Measurements from ENCODE around the gene AFP.

The AFP gene

DNA sequence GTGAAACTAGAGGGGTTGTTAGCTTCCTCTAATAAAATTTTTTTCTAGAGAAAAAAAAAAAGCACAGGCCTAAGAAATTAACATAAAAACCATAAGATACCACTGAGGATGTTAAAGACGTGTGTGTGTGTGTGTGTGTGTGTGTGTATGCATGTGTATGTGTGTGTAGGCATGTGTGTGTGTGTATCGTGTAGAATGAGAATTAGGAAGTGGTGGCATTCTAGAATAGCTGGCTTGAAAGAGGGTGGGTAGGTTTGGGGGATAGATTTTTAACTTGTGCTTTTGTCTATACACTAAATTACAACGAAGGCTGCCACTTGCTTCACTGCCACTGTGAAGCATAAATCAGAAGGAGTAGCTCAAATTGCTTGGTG lies 23.0 kb downstream of the AFP start:
- H3K4me3 ChIP-seq (ENCODE audit: low read length) = no peak overlapping the region

DNA sequence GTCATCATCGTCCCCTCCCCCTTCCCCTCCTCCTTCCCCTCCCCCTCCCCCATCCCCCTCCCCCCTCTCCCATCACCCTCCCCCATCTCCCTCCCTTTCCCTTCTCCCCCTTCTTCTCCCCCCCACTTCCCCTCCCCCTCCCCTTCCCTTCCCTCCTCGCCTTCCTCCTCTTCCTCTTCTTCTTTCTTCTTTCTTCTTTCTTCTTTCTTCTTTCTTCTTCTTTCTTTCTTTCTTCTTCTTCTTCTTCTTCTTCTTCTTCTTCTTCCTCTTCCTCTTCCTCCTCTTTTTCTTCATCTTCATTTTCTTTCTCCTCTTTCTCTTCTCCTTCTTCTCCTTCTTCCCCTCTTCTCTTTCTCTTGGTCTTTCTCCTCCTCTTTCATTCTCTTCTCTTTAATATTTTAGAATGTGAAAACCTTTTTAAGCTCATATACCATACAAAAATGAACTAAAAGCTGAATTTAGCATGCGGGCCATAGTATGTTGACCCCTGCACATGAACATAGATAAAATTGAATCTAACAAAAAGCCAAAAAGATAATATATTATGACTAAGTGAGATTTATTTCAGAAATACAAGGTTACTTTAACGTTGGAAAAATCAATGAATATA lies 25.0 kb downstream of the AFP start:
- H3K4me3 ChIP-seq (ENCODE audit: low read length) = no peak overlapping the region
- TF ChIP-seq, protein P1, sequence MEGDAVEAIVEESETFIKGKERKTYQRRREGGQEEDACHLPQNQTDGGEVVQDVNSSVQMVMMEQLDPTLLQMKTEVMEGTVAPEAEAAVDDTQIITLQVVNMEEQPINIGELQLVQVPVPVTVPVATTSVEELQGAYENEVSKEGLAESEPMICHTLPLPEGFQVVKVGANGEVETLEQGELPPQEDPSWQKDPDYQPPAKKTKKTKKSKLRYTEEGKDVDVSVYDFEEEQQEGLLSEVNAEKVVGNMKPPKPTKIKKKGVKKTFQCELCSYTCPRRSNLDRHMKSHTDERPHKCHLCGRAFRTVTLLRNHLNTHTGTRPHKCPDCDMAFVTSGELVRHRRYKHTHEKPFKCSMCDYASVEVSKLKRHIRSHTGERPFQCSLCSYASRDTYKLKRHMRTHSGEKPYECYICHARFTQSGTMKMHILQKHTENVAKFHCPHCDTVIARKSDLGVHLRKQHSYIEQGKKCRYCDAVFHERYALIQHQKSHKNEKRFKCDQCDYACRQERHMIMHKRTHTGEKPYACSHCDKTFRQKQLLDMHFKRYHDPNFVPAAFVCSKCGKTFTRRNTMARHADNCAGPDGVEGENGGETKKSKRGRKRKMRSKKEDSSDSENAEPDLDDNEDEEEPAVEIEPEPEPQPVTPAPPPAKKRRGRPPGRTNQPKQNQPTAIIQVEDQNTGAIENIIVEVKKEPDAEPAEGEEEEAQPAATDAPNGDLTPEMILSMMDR (conservative IDR thresholded peaks at IDR 0.05; ENCODE audit: low read length) = no peak
- DNase-seq (ENCODE audit: low read depth) = no peak

More for the DNA sequence above, 23.0 kb downstream of the AFP start:
- DNase-seq (ENCODE audit: low read depth) = no peak
- TF ChIP-seq, protein P1 (conservative IDR thresholded peaks at IDR 0.05; ENCODE audit: low read length) = no peak

DNA sequence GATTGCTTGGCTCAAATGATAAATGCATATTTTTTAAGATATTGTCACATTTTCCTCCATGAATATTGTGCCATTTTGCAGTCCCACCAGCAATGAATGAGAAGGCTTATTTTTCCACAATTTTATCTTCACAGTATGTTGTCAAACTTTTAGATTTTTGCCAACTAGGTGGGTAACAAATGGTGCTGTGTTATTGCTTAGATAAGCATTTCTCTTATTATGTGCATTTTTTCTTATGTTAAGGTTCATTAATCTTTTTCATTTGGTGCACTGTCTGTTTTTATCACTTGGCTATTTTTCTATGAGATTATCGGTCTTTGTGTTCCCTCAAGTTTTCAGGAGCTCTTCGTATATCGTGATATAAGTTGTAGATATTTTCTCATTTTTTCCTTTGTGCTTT lies 32.1 kb downstream of the AFP start:
- H3K4me3 ChIP-seq (ENCODE audit: low read length) = no peak overlapping the region
- TF ChIP-seq, protein P1 (conservative IDR thresholded peaks at IDR 0.05; ENCODE audit: low read length) = no peak
- no peak for DNase-seq (ENCODE audit: low read depth)

GRCh38 chr4:73470728-73471127 lies 34.7 kb downstream of the AFP start:
- TF ChIP-seq, protein P1 (conservative IDR thresholded peaks at IDR 0.05; ENCODE audit: low read length) = no peak
- no peak overlapping the region for H3K4me3 ChIP-seq (ENCODE audit: low read length)
- DNase-seq (ENCODE audit: low read depth) = no peak

- TF ChIP-seq, protein P1 (conservative IDR thresholded peaks at IDR 0.05; ENCODE audit: low read length) = no peak
Observed at GRCh38 chr4:73477176-73477575, 41.2 kb downstream of the AFP start.

DNA sequence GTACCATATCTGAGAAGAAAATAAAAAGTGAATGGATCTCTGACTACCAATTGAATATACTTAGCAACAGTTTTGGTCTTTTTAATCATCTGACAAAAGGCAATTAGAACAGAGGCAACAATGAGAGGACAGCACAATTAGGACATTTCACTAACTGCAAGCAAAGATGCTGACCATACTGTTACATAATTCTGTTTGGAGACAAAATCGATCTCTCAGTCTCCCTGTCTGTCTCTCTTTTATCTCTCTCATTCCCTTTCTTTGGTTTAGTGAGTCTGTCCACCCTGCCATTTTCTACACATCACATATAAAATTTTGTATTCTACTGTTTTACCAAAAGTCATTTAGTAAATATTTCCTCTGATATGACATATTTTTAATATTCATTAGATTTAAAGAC lies 43.3 kb downstream of the AFP start:
- no peak overlapping the region for H3K4me3 ChIP-seq (ENCODE audit: low read length)
- TF ChIP-seq, protein P1 (conservative IDR thresholded peaks at IDR 0.05; ENCODE audit: low read length) = no peak
- DNase-seq (ENCODE audit: low read depth) = no peak

More at GRCh38 chr4:73477176-73477575, 41.2 kb downstream of the AFP start:
- no peak overlapping the region for H3K4me3 ChIP-seq (ENCODE audit: low read length)
- no peak for DNase-seq (ENCODE audit: low read depth)

DNA sequence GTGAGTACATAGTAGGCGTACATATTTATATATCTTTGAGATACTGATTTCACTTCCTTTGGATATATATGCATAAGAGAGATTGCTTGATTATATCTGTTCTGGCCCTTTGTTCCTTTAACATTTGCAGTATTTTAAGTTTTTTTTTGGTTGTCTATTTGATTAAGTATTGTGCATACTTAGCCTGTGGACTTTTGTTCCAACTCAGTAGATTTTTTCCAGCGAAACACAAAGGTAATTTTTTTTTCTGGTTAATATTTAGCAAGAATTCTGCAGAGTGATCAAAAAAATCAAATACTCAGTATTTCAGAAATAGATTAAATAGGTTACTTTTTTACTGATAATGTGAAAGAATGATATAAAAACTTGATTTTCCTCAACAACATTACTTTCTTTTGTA lies 45.3 kb downstream of the AFP start, which contains the start of gene AFM:
AFM (plus strand) TSS at position 388 of the 400 bp plus-strand sequence. CDS start 31 bp downstream, outside the sequence.
- DNase-seq (ENCODE audit: low read depth) = no peak
- no peak within 1 kb of the TSS for H3K4me3 ChIP-seq (ENCODE audit: low read length)
- TF ChIP-seq, protein P1 (conservative IDR thresholded peaks at IDR 0.05; ENCODE audit: low read length) = no peak

All from AG10803 (cell line).